GM18505 (cell line): ENCODE data around the gene UBE2C.

ENCODE experiments used
- ATAC-seq: cut with Tn5 transposase; IDR thresholded peaks from one replicate; pipeline ENCODE4 v1.9.1; 2021; ENCODE audit not compliant: unreplicated experiment
- POLR2A ChIP-seq: IDR thresholded peaks from 4 replicates; pipeline ENCODE4 v1.6.1; 2011; ENCODE audit warnings: borderline replicate concordance; ENCODE audit not compliant: insufficient read depth, insufficient read length; ENCODE audit errors: extremely low read depth

The UBE2C gene

DNA sequence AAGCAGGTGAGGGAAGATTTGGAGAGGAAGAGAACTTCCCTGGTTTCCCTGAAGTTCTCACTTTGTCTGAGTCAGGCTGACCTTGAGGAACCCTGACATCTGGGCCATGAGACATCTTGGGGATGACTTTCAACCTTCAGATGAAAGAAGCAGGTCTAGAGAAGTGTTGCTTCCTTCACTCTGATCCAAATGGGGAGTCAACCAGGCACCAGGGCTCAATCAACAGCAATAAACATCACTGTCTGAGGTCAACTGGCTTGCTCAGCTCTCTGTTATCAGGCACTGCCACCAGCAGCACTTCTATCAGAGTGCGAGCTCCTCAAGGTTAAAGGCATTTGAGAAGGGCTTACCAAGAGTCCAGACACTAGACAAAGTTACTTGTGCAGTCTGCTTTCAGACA is 38.5 kb downstream of the UBE2C start:
- no peak for TF ChIP-seq POLR2A
- ATAC-seq = no peak

DNA sequence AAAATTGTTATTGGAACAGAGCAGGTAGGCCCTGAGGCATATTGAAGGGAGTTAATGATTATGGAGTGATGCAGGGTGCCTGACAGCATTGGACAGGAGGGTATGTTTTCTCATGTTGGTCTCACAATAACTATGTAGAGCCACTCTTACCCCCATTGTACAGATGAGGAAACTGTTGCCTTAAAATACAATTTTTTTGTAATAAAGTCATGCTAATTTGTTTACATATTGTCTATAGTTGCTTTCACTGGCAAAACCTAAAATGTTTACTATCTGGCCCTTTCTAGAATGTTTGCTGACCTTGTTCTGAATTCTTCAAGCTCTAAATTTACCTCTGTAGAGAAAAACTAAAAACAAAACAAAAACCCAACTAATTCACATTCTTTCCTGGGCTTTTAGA is 39.1 kb downstream of the UBE2C start:
- no peak for TF ChIP-seq POLR2A
- ATAC-seq = no peak

- TF ChIP-seq POLR2A = no peak
- ATAC-seq = no peak
Measured at GRCh38 chr20:45852326-45852725, 39.9 kb downstream of the UBE2C start.

DNA sequence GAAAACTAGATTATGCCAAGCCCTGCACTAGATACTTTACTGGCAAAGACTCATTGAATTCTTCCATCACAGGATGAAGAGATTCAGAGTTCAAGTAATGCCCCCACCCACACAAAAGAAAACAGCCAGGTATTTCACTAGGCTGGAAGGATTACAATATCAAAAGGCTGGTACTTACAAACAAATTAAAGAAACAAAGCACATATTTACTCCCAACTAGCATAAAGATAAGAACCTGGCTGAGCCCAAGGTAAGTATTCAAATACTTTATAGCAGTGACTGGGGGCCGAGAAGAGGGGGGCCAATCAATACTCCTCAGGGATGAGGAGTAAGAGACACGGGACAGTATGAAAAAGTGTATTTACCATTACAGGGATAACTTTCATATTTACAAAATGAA is 41.0 kb downstream of the UBE2C start:
- ATAC-seq = no peak
- no peak for TF ChIP-seq POLR2A

DNA sequence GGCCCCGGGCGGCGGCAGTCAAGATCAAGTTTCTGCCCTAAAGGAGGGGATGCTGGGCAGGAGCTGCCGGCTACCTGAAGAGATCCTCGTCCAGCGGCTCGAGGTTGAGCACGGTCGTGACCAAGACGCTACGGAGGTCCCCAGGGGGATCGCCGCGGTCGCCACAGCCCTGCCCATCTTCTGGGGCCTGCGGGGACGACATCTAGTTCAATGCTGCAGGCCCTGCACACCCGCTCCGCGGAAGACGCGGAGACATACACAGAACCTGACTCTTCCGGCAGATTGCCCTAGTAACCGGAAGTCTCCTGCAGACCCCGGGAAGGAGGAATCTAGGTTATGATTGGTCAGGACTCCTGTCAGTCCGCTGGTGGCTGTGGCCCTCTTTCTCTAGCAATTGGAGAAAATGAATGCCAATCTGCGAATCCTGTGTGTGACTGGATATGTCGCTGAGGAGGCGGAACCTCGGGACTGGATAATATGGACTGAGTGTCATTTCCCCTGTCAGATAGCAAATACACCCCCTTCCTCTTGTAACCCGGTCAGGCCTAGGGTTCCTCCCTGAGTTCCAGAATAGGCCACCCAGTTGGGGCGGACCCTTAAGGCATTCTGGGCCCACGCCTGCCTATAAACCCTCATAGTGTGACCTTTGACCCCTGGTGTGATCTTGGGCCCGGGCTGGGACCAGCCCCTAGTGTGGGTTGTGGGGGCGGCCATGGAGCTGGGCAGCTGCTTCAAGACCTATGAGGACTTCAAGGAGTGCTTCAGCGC is 44.9 kb downstream of the UBE2C start, which contains the start of the genes ACOT8 and ZSWIM3:
TSS of gene ACOT8 (minus strand) at position 279 of the 768 bp plus-strand sequence. CDS start at position 202, 77 bp downstream.
TSS of gene ZSWIM3 (plus strand) at position 501 of the 768 bp plus-strand sequence. CDS start at position 713, 212 bp downstream.
- peak; percentile 85 for ATAC-seq
- TF ChIP-seq POLR2A = peak; percentile 95

DNA sequence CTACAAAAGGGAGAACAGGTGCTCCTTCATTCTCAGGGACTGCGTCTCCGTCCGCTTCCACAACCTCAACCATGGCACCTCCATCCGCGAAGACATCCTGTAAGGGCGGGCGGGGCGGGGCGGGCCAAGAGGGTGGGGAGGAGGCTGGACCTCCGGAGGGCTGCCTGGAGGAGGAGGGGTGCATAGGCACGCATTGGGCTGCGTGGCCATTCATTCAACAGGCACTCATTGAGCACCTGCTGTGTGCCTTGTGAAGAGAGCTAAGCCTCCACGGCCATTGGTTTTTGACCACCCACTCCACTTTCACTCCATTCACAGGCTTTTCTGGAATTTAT is 45.4 kb downstream of the UBE2C start:
- ATAC-seq = peak; percentile 18

DNA sequence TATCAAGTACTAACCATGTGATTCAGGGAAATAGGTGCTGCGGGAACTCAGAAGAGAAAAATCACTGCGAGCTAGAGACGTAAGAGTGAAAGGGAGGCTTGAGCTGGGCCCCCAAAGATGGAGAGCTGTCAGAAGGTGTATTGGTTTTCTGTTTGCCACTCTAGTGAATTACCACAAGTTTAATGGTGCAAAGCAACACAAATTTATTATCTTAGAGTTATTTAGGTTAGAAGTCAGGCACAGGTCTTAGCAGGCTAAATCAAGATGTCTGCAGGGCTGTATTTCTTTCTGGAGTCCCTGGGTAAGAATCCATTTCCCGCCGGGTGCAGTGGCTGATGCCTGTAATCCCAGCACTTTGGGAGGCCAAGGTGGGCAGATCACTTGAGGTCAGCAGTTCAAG is 47.5 kb downstream of the UBE2C start:
- ATAC-seq = no peak
- no peak for TF ChIP-seq POLR2A

More for the DNA sequence above, 45.4 kb downstream of the UBE2C start:
- no peak for TF ChIP-seq POLR2A

- TF ChIP-seq POLR2A = no peak
- no peak for ATAC-seq
Measured at GRCh38 chr20:45860560-45861220, 48.2 kb downstream of the UBE2C start.

DNA sequence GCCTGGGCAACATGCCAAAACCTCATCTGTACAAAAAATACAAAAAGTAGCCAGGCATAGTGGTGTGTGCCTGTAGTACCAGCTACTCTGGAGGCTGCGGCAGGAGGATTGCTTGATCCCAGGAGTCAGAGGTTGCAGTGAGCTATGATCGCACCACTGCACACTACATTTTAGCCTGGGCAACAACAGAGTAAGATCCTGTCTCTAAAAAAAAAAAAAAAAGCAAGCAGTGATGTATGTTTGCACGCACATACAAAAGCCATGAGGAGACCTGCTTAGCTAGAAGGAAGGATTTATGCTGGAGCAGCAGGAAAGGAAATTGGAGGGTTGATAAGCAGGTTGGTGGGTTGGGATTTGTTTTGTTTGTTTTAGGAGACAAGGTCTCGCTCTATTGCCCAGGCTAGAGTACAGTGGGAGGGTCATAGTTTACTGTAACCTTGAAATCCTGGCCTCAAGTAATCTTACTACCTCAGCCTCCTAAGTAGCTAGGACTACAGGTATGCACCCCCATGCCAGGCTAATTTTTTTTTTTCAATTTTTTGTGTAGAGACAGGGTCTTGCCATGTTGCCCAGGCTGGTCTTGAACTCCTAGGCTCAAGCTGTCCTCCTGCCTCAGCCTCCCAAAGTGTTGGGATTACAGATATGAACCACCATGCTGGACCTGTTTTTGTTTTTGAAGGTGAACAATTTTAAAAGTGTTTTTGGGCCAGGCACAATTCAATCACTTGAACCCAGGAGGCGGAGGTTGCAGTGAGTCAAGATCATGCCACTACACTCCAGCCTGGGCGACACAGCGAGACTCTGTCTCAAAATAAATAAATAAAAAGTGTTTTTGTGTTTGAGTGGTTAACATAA is 49.0 kb downstream of the UBE2C start:
- TF ChIP-seq POLR2A = no peak

DNA sequence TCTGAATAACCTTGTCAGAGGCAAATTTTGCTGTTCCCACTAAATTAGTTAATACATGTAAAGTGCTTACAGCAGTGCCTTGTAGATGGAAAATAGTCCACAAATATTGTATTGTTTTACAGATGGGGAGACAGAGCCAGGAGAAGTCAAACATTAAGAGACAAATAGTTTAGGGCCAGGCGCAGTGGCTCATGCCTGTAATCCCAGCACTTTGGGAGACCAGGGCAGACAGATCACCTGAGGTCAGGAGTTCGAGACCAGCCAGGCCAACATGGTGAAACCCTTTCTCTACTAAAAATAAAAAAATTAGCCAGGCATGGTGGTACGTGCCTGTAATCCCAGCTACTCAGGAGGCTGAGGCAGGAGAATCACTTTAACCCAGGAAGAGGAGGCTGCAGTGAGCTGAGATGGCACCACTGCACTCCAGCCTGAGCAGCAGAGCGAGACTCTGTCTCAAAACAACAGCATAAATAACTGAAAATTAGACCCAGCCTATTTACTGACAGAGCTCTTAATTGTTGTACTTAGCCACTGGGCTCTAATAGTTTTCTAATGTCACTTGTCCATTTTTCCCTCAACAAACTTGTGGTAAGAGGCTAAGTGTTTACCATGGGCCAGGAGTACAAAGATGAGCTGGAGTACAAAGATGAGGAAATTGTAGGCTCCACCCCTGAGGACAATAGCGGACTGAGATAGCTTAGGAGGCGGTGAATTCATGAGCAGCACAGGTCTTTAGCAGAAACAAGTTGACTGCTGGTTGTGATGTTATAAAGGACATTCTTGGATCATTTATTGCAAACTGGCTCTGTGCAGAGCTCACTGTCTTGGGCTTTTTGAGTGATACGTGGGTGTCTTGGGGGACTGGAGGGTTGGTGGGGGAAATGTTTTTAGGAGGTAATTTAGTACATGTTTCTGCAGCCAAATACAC is 51.4 kb downstream of the UBE2C start:
- no peak for ATAC-seq
- no peak for TF ChIP-seq POLR2A

More for the DNA sequence above, 49.0 kb downstream of the UBE2C start:
- no peak for ATAC-seq

DNA sequence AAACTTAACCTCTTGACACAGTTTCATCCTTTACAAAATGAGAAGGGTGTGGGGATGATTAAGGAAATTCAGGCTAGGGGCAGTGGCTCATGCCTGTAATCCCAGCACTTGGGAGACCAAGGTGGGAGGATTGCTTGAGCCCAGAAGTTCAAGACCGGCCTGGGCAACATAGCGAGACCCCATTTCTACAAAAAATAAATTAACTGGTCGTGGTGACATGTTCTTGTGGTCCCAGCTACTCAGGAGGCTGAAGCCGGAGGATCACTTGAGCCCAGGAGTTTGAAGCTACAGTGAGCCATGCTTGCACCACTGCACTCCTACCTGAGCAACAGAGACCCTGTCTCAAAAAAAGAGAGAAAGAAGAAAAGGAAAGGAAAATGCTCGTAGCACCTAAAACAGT is 54.0 kb downstream of the UBE2C start:
- TF ChIP-seq POLR2A = no peak
- ATAC-seq = no peak
